Thyroid gland (tissue), 4 donors: Measurements from ENCODE around the gene TBCCD1.

Experiments
- POLR2A ChIP-seq, 2 donors: fragments of 450-650 bp; IDR thresholded peaks; one replicate each; pipeline ENCODE4 v1.6.1; 2017; ENCODE audit warnings: antibody characterized with exemption in 2 of 2, mild to moderate bottlenecking in 2 of 2, moderate library complexity in 1 of 2
- TF ChIP-seq, protein P1 (sequence below), 6 experiments: fragments of 200-600 bp in 3 of 6; fragments of 450-650 bp in 3 of 6; sonication (generic) in 3 of 6; IDR thresholded peaks; one replicate each; pipeline ENCODE4 v1.5.1; 2016 to 2019; ENCODE audit warnings: antibody characterized with exemption in 6 of 6, mild to moderate bottlenecking in 2 of 6, inconsistent platforms in 1 of 6, moderate library complexity in 1 of 6

GRCh38 chr3:186598108-186598784, 31.1 kb upstream of the TBCCD1 start:
- TF ChIP-seq, protein P1, sequence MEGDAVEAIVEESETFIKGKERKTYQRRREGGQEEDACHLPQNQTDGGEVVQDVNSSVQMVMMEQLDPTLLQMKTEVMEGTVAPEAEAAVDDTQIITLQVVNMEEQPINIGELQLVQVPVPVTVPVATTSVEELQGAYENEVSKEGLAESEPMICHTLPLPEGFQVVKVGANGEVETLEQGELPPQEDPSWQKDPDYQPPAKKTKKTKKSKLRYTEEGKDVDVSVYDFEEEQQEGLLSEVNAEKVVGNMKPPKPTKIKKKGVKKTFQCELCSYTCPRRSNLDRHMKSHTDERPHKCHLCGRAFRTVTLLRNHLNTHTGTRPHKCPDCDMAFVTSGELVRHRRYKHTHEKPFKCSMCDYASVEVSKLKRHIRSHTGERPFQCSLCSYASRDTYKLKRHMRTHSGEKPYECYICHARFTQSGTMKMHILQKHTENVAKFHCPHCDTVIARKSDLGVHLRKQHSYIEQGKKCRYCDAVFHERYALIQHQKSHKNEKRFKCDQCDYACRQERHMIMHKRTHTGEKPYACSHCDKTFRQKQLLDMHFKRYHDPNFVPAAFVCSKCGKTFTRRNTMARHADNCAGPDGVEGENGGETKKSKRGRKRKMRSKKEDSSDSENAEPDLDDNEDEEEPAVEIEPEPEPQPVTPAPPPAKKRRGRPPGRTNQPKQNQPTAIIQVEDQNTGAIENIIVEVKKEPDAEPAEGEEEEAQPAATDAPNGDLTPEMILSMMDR (IDR thresholded peaks at IDR 0.05): no peak
- TF ChIP-seq POLR2A (IDR thresholded peaks at IDR 0.05): no peak
